ENCODE results near the gene PKMYT1.
"Not testable (repeated sequence)": the region's sequence is repeated elsewhere in the genome, so short reads cannot be mapped to it uniquely, and the experiment has no call there.

Gene PKMYT1

DNA sequence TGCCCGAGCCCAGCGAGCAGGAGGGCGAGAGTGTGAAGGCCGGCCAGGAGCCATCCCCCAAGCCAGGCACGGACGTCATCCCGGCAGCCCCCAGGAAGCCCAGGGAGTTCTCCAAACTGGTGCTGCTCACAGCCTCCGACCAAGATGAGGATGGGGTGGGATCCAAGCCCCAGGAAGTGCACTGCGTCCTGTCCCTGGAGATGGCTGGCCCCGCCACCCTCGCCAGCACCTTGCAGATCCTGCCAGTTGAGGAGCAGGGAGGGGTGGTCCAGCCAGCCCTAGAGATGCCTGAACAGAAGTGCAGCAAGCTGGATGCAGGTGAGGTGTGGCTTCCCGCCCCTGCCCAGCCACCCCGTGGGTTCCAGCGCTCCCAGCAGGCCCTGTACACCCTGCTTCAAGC, 50.6 kb downstream of the PKMYT1 start:
- no peak for DNase-seq

DNA sequence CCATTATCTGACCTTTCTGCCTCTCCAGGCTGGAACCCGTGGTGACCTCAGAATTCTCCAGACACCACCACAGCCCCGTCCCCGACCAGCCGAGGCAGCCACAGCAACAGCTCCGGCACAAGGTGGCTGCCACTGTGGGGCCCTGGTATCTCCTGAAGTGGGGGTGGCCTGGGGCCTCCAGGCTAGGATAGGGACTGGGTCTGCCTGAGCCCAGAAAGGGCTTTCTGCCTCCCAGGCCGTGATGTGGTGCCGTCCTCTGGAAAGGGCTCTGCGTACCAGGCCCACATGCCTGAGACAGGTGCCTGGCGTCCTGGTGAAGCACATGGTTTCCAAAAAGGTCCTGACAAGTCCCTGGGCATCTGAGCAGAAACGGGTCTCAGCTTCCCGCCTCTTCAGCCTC, 51.5 kb downstream of the PKMYT1 start:
- no peak for DNase-seq

DNA sequence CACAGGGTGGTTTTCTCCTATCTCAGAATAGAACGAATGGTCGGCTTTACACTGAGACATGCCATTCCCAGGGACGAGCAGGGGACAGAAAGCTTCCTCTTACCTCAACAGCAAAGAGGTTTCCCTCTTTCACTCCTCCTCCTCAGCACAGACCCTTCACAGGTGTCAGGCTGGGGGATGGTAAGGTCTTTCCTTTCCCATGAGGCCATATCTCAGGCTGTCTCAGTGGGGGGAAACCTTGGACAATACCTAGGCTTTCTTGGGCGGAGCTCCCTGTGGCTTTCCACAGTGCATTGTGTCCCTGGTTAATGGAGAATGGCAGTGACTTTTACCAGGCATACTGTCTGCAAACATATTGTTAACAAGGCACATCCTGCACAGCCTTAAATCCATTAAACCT, 52.1 kb downstream of the PKMYT1 start:
- not testable (repeated sequence) for DNase-seq

DNA sequence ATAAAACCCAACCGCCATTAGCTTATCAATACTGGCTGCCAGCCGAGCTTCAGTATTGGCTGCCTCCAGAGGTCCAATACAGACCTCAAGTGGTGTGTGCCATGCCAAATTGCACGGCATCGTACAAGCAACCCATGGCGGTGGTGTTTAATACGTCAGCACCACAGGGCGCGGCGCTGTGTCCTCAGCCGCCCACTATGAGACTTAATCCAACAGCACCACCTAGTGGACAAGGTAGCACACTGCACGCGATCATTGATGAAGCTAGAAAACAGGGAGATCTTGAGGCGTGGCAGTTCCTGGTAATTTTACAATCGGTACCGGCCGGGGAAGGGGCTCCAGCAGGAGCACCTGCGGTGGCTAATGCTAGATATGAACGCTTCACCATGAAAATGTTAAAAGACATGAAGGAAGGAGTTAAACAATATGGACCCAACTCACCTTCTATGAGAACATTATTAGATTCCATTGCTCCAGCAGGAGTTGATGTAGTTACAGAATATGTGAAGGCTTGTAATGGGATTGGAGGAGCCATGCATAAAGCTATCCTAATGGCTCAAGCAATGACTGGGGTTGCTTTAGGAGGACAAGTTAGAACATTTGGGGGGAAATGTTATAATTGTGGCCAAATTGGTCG, 53.1 kb downstream of the PKMYT1 start:
- peak; percentile 64 for DNase-seq

DNA sequence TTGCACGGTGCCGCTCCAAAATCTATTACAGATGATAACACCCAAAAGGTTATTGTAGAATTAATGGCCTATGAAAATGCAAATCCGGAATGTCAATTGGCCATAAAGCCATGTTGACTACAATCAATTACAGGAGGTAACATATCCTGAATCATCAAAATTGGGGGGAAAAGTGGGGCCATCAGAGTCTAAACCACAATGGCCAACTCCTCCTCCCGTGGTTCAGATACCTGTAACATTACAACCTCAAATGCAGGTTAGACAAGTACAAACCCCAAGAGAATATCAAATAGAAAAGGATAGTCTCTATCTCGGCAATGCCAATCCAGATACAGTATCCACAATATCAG, 53.6 kb downstream of the PKMYT1 start:
- DNase-seq = no peak

DNA sequence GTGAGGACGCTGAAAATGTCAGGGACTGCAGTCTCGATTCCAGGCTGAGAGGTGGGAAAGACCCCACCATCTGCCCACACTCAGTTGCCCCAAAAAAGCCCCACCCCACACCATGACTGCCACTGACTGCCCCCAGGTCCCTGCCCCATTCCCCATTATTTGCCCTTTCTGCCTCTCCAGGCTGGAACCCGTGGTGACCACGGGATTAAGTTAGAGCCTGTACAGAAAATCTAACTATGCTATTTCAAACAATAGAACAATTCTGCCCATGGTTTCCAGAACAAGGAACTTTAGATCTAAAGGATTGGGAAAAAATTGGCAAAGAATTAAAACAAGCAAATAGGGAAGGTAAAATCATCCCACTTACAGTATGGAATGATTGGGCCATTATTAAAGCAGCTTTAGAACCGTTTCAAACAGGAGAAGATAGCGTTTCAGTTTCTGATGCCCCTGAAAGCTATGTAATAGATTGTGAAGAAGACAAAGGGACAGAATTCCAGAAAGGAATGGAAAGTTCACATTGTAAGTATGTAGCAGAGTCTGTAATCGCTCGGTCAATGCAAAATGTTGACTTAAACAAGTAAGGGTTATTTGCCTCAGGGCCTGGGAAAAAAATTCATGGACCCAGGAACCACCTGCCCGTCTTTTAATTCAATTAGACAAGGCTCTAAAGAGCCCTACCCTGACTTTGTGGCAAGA, 54.1 kb downstream of the PKMYT1 start:
- DNase-seq = no peak

DNA sequence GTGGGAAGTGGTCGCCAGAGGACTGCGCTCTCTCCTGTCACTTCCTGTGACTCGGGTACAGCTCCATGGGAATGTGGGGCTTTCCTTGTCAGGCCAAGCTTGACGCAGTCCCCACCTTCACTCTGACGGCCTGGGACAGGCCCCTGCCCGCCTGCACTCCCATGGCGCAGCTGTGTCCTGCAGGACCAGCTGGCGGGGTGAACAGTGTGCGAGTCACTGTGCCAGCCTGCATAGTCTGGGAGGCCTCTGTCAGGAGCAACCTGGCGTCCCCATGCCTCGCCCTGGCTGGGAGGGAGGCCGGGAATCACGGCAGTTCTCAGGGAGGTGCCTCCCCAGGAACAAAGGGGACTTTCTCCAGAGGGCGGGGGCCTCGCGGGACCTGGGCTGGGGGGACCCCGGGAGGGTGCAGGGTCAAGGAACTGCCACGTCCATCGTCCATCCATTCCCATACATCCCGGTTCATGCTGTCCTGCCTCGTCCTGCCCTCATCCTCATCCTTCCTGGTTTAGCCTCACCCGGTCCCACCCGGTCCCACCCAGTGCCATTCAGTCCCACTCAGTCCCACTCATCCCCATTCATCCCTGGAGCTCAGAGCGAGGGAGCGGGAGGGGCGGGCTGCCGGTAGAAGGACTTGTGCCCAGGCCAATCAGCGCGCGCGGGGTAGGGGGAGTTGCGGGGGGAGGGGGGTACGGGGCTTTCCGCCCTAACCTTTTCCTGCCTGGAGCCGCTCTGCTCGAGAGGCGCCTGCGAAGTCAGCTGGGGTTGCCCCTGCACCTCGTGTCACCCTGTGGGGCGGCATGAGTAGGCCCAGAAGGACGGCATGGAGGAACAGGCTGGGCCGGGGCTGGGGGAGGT, 55.1 kb downstream of the PKMYT1 start:
- no peak for DNase-seq

DNA sequence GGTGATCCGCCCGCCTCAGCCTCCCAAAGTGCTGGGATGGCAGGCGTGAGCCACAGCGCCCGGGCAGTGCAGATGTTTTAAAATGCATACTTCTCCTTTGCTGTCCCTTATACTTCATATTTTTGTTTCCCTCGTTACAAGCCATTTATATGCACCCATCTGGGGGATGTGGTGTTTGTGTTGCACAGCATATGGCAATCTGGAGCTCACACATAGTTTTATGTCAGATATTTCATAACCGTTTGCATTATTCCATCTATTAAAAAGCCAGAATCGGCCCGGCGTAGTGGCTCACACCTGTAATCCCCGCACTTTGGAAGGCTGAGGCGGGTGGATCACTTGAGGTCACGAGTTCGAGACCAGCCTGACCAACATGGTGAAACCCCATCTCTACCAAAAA, 56.8 kb downstream of the PKMYT1 start:
- no peak for DNase-seq
